ENCODE data around the gene GABRE. TPM values are rescaled to one million over a fixed set of nuclear protein-coding genes. Genes with fewer than 3 reads are reported as not detected.

Gene GABRE
- polyA plus RNA-seq, 10 donors, result 18.2 to 83.3 (median 35.6) TPM

Other genes starting within 250 kb of the GABRE start
- gene CNGA2, start 239.9 kb downstream of the GABRE start, polyA plus RNA-seq (ENCODE audit: insufficient read length in 10 of 10), result under 1 TPM in 1 of 10 donors, not detected in 9; 0.07 TPM
- not detected for gene MAGEA4, start 61.8 kb downstream of the GABRE start, polyA plus RNA-seq (ENCODE audit: insufficient read length in 10 of 10)
- gene MAGEA10, start 163.9 kb upstream of the GABRE start, polyA plus RNA-seq (ENCODE audit: insufficient read length in 10 of 10), result not detected